ENCODE measurements around the gene LRRC23.
"Not testable (repeated sequence)": the region's sequence is repeated elsewhere in the genome, so short reads cannot be mapped to it uniquely, and the experiment has no call there.

- TF ChIP-seq, protein P1, sequence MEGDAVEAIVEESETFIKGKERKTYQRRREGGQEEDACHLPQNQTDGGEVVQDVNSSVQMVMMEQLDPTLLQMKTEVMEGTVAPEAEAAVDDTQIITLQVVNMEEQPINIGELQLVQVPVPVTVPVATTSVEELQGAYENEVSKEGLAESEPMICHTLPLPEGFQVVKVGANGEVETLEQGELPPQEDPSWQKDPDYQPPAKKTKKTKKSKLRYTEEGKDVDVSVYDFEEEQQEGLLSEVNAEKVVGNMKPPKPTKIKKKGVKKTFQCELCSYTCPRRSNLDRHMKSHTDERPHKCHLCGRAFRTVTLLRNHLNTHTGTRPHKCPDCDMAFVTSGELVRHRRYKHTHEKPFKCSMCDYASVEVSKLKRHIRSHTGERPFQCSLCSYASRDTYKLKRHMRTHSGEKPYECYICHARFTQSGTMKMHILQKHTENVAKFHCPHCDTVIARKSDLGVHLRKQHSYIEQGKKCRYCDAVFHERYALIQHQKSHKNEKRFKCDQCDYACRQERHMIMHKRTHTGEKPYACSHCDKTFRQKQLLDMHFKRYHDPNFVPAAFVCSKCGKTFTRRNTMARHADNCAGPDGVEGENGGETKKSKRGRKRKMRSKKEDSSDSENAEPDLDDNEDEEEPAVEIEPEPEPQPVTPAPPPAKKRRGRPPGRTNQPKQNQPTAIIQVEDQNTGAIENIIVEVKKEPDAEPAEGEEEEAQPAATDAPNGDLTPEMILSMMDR (conservative IDR thresholded peaks at IDR 0.05; ENCODE audit: low read depth, low read length), result not testable (repeated sequence)
- not testable (repeated sequence) for TF ChIP-seq EZH2 (IDR thresholded peaks at IDR 0.05; ENCODE audit: low read length, unreplicated experiment)
These were observed 18.2 kb upstream of the LRRC23 start for GRCh38 chr12:6886206-6886999.

All from PC-3 (cell line).